ENCODE data around the gene ST3GAL5.

The ST3GAL5 gene

DNA sequence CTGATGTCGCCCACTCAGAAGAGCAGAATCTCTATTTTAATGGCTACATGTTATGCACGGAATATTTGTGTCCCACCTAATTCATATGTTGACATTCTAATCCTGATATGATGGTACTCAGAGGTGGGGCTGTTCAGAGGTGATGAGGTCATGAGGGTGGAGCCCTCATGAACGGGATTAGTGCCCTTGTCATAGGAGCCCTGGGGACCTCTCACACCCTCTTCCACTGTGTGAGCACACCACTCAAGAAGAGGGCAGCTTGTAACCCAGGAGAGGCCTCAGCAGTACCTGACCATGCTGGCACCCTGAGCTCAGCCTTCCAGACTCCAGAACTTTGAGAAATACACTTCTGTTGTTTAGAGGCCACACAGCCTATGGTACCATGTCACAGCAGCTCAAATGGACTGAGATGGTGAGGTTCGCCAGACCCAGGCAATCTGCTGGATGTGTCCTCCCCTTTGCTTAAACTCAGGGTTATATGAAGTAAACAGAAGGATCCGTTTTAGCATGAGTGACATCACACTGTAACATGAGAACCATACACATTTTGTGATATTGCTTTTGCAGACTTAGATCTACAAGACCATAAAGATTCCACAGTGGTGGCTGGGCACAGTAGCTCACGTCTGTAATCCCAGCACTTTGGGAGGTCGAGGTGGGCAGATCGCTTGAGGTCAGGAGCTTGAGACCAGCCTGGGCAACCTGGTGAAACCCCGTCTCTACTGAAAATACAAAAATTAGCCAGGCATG, 86.3 kb downstream of the ST3GAL5 start:
- TF ChIP-seq, protein P1, sequence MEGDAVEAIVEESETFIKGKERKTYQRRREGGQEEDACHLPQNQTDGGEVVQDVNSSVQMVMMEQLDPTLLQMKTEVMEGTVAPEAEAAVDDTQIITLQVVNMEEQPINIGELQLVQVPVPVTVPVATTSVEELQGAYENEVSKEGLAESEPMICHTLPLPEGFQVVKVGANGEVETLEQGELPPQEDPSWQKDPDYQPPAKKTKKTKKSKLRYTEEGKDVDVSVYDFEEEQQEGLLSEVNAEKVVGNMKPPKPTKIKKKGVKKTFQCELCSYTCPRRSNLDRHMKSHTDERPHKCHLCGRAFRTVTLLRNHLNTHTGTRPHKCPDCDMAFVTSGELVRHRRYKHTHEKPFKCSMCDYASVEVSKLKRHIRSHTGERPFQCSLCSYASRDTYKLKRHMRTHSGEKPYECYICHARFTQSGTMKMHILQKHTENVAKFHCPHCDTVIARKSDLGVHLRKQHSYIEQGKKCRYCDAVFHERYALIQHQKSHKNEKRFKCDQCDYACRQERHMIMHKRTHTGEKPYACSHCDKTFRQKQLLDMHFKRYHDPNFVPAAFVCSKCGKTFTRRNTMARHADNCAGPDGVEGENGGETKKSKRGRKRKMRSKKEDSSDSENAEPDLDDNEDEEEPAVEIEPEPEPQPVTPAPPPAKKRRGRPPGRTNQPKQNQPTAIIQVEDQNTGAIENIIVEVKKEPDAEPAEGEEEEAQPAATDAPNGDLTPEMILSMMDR (conservative IDR thresholded peaks at IDR 0.05) = no peak
- H3K27ac ChIP-seq = no peak overlapping the region

DNA sequence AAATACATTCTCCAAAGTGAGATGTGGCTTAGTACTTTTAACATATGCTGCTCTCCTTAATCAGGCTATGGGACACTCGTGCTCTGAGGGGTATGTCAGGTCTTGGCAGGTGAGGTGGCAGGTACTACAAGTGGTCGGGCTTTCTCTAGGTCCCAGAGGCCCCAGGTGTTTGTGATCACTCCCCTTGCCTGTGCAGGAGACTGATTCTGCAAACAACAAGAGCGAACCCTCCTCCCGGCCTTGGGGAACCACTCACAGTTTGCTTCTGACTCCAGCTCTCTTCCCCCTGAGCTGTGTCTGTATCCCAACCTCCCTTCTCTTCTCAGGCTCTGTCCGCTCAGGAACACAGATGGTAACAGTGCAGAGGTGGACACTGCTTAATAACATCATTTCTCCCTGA, 86.9 kb downstream of the ST3GAL5 start:
- no peak overlapping the region for H3K27ac ChIP-seq
- TF ChIP-seq, protein P1 (conservative IDR thresholded peaks at IDR 0.05) = no peak

DNA sequence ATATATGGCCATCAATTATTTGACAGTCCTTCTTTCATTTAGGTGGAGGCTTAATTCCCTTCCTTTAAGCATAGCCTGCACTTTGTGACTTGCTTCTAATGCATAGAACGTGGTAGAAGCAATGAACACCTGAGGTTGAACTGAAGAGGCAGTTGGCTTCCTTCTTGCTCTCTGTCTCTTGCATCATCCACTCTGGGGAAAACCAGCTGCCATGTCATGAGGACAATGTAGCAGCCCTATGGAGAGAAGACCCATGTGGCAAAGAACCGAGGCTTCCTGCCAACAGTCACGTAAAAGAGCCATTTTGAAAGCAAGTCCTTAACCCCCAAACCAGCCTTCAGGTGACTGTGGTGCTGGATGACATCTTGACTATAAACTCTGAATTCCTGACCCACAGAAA, 88.2 kb downstream of the ST3GAL5 start:
- H3K27ac ChIP-seq = no peak overlapping the region

DNA sequence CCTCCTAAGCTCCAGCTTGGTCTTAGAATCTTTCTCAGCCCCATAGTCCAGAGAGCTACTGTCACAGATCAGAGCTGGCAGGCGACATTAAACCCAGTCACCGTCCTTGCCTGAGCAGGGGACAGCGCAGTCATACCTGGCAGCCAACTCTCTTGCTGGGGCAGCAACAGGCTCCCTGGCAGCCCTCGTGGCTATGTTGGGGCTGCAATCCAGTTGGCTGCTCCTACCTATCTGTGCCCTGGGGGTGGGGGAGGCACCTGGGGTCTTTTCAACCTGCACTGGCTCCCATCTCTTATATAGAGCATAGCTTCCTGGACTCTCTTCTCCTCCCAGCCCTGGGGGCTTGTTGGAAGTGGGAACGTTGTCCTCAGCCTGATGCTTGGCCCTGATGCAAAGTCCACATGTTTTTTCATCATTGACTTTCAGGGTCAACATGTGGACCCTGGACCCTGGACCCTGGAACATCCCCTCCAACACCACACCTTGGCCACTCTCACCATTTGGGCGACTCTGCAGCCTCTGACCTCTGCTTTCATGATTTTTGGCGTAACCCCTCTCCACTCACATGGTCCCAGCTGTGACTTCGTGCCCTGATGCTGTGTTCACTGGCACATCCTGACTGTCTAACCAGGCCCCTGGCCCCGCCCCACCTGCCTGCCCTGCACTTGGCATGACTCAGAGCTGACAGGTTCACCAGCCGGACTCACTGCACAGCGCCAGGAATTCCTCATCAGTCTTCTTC, 89.4 kb downstream of the ST3GAL5 start:
- no peak overlapping the region for H3K27ac ChIP-seq
- TF ChIP-seq, protein P1 (conservative IDR thresholded peaks at IDR 0.05) = no peak

More for the DNA sequence above, 88.2 kb downstream of the ST3GAL5 start:
- TF ChIP-seq, protein P1 (conservative IDR thresholded peaks at IDR 0.05) = no peak

DNA sequence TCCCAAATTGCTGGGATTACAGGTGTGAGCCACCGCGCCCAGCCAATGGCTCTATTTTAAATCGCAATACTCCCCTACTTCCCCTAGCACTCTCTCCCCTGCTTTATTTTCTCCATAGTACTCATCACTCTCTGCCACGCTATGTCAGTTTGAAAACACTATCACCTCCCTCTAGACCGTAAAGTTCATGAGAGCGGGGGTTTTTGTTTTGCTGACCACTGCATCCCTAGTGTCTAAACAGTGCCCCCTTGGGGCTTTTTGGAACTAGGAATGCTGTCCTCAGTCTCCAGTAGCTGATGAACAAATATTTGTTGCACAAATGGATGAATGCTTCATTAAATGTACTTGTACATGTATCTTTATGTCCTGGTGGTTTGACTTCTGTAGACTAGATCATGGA, 90.9 kb downstream of the ST3GAL5 start:
- TF ChIP-seq, protein P1 (conservative IDR thresholded peaks at IDR 0.05) = no peak
- H3K27ac ChIP-seq = no peak overlapping the region

DNA sequence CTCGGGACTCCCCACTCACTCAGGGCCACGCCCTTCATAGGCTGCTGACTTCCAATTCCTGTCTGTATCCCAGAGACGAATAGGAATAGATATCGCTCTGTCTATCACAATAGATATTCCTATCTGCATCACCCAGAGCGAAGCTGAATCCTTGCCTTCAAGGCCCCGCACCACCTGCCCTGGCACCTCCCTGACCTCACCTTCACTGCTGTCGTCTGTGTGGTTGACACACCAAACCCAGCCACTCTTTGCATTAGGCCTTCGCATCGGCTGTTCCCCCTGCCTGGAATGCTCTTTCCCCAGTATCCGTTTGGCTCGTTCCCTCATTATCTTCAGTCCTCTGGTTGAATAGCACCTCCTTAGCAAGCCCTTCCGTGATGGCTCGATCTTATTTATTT, 91.5 kb downstream of the ST3GAL5 start:
- H3K27ac ChIP-seq = no peak overlapping the region
- TF ChIP-seq, protein P1 (conservative IDR thresholded peaks at IDR 0.05) = no peak

DNA sequence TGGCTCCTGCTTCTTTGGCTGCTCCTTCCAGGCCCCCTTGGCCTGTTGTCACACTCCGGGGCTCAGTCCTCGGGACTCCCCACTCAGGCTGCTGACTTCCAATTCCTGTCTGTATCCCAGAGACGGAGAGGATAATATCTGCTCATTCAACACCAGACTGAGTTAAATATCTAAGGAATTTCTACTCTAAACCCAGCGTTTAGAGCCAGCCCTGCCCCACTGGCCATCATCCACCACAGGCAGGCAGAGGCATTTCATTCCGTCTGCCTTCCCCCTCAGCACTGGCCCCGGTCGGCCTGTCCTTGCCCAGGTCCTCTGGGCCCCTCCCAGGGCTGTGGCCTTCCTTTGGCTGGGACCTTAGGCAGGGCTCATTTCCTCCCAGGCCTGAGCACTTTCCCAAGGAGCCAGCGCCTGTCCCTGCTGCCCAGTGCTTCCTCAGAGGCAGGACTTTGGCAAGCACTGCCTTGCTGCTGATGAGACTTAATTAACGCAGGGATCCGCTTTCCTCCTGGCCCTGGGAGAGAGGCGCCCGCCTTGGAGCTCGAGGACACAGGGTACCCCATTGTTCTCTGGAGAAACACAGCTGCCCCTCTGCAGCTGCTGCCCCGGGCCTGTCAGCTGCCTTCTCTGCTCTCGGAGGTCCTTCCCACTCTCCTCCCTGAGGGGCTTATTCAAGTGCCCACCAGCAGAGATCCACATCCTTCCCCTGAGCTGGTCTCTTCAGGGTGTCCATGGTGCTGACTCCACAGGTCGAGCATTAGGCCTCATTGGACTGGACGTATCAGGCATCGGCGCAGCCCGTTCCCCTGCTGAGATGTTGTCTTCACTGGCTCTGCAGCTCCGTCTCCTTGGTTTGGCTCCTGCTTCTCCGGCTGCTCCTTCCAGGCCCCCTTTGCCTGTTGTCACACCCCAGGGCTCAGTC, 92.2 kb downstream of the ST3GAL5 start:
- no peak overlapping the region for H3K27ac ChIP-seq
- TF ChIP-seq, protein P1 (conservative IDR thresholded peaks at IDR 0.05) = no peak

All from VCaP (cell line).